ENCODE data around the gene WDR86. TPM values are rescaled to one million over a fixed set of nuclear protein-coding genes. Genes with fewer than 3 reads are reported as not detected.

Gene WDR86
- polyA plus RNA-seq, 1 experiment: 0.04 TPM

DNA sequence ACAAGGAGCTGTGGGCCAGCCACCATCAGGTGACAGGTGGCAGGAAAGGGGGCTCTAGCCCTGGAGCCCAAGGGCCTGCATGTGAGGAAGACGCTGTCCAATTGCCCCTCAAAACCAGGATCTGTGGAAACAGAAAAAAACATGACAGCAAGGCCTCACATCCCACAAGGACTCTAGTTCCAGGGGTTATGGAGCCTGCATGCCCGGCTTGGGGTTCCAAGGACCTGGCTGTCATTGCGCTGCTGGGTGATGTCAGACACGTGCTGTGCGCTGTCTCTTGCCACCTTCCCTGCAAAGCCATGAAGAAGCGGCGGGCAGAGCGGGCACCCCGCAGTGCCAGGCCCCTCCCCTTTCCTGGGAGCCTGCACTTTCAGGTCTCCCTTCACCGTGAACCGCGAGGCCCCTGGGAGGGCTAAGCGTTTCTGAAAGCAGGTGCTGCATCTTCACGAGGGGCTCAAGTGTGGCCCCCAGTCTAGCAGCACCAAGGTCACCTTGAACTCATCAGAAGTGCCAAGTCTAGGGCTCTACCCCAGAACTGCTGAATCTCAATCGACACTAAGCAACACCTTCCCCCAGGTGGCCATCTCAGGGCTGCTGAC is 45.2 kb upstream of the WDR86 start:
- Histone ChIP-seq H3K27me3 (ENCODE audit: control insufficient read depth, insufficient read depth, low read length) (peaks cover 2% of the 10 kb centered on the region; the same call in 1 of the 2 replicates), H3K4me3 (ENCODE audit: low read depth, low read length) (no peak overlapping the region), H3K36me3 (ENCODE audit: control insufficient read depth, insufficient read depth, low read length) (no peaks in the 10 kb centered on the region)
- CTCF ChIA-PET: interaction anchor here (0.7 to 9.5 kb wide), 2 partner anchors 82 to 86 kb away, joined by 3 to 148 read pairs; no protein-coding TSS in a partner anchor
- no peak for DNase-seq (ENCODE audit: low read depth)
- TF ChIP-seq, protein P1, sequence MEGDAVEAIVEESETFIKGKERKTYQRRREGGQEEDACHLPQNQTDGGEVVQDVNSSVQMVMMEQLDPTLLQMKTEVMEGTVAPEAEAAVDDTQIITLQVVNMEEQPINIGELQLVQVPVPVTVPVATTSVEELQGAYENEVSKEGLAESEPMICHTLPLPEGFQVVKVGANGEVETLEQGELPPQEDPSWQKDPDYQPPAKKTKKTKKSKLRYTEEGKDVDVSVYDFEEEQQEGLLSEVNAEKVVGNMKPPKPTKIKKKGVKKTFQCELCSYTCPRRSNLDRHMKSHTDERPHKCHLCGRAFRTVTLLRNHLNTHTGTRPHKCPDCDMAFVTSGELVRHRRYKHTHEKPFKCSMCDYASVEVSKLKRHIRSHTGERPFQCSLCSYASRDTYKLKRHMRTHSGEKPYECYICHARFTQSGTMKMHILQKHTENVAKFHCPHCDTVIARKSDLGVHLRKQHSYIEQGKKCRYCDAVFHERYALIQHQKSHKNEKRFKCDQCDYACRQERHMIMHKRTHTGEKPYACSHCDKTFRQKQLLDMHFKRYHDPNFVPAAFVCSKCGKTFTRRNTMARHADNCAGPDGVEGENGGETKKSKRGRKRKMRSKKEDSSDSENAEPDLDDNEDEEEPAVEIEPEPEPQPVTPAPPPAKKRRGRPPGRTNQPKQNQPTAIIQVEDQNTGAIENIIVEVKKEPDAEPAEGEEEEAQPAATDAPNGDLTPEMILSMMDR (IDR thresholded peaks at IDR 0.05; ENCODE audit: insufficient read depth, low read depth, low read length): no peak
- POLR2A ChIA-PET: no interaction called here

DNA sequence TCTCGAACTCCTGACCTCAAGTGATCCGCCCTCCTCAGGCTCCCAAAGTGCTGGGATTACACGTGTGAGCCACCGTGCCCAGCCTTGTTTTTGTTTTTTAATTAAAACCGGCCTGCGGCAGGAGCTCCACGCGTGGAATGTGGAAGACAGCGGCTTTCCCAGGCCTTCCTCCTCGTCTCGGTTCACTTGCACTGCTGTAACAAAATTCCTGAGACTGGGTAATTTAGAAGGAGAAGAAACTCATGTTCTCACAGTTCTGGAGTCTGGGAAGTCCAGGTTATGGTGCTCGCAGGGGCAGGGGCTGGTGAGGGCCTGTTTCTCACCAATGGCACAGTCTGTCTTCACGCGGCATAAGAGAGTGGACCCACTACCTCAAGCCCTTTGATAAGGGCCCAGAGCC is 44.5 kb upstream of the WDR86 start:
- Histone ChIP-seq H3K36me3 (ENCODE audit: control insufficient read depth, insufficient read depth, low read length) (no peaks in the 10 kb centered on the region), H3K4me3 (ENCODE audit: low read depth, low read length) (no peak overlapping the region), H3K27me3 (ENCODE audit: control insufficient read depth, insufficient read depth, low read length) (peaks cover 2% of the 10 kb centered on the region; the same call in 1 of the 2 replicates)
- ChIA-PET POLR2A (no interaction called here), CTCF (interaction anchor here (0.7 to 9.5 kb wide), 4 partner anchors 81 to 144 kb away, joined by 3 to 148 read pairs (median 4); no protein-coding TSS in a partner anchor)
- no peak for DNase-seq (ENCODE audit: low read depth)
- TF ChIP-seq, protein P1 (IDR thresholded peaks at IDR 0.05; ENCODE audit: insufficient read depth, low read depth, low read length): no peak

- POLR2A ChIA-PET: no interaction called here
- TF ChIP-seq, protein P1 (IDR thresholded peaks at IDR 0.05; ENCODE audit: insufficient read depth, low read depth, low read length): no peak
- H3K36me3 ChIP-seq (ENCODE audit: control insufficient read depth, insufficient read depth, low read length): no peaks in the 10 kb centered on the region
- peaks cover 2% of the 10 kb centered on the region; the same call in 1 of the 2 replicates for H3K27me3 ChIP-seq (ENCODE audit: control insufficient read depth, insufficient read depth, low read length)
- no peak overlapping the region for H3K4me3 ChIP-seq (ENCODE audit: low read depth, low read length)
- DNase-seq (ENCODE audit: low read depth): no peak
- CTCF ChIA-PET: interaction anchor here (1.0 to 9.5 kb wide), 3 partner anchors 12 to 138 kb away, joined by 3 to 148 read pairs (median 5); no protein-coding TSS in a partner anchor
Measured at GRCh38 chr7:151453326-151453791, 43.5 kb upstream of the WDR86 start.

- DNase-seq (ENCODE audit: low read depth): no peak
- Histone ChIP-seq H3K27me3 (ENCODE audit: control insufficient read depth, insufficient read depth, low read length) (peaks cover 2% of the 10 kb centered on the region; the same call in 1 of the 2 replicates), H3K36me3 (ENCODE audit: control insufficient read depth, insufficient read depth, low read length) (no peaks in the 10 kb centered on the region), H3K4me3 (ENCODE audit: low read depth, low read length) (no peak overlapping the region)
- ChIA-PET POLR2A (no interaction called here), CTCF (interaction anchor here (1.0 to 9.5 kb wide), 4 partner anchors 11 to 307 kb away, joined by 3 to 148 read pairs (median 24); no protein-coding TSS in a partner anchor)
- TF ChIP-seq, protein P1 (IDR thresholded peaks at IDR 0.05; ENCODE audit: insufficient read depth, low read depth, low read length): no peak
Measured at GRCh38 chr7:151452680-151453325, 43.0 kb upstream of the WDR86 start.
